HCT116 (cell line): ENCODE results near the gene AGAP1.

ENCODE experiments used
- CTCF ChIP-seq, 3 experiments: fragments of 200-600 bp in 1 of 3; sonication (generic) in 1 of 3; IDR thresholded peaks in 2 of 3; conservative IDR thresholded peaks in 1 of 3; 2 replicates each; pipeline ENCODE4 v1.5.1; 2012 to 2017; ENCODE audit warnings: low read depth in 2 of 3, low read length in 2 of 3, antibody characterized with exemption in 1 of 3, borderline replicate concordance in 1 of 3, control low read depth in 1 of 3, mild to moderate bottlenecking in 1 of 3, mixed read lengths in 1 of 3, mixed run types in 1 of 3, moderate library complexity in 1 of 3; ENCODE audit not compliant: insufficient read depth in 1 of 3
- REST ChIP-seq: IDR thresholded peaks from 2 replicates; pipeline ENCODE4 v1.6.1; 2012; ENCODE audit warnings: low read depth

- TF ChIP-seq CTCF (IDR thresholded peaks at IDR 0.05 in 2 of 3, conservative IDR thresholded peaks at IDR 0.05 in 1 of 3; ENCODE audit: borderline replicate concordance in 1 of 3, insufficient read depth in 1 of 3, low read depth in 2 of 3, low read length in 2 of 3) (no peak), REST (no peak)
Measured at GRCh38 chr2:236052926-236053821, 559.3 kb downstream of the AGAP1 start.
